ENCODE data around the gene FOXO4. TPM values are rescaled to one million over a fixed set of nuclear protein-coding genes. Genes with fewer than 3 reads are reported as not detected.
A peak's percentile ranks its signal among the peaks of the same experiment; 100 is the strongest.
"Not testable (repeated sequence)": the region's sequence is repeated elsewhere in the genome, so short reads cannot be mapped to it uniquely, and the experiment has no call there.

Gene FOXO4, protein sequence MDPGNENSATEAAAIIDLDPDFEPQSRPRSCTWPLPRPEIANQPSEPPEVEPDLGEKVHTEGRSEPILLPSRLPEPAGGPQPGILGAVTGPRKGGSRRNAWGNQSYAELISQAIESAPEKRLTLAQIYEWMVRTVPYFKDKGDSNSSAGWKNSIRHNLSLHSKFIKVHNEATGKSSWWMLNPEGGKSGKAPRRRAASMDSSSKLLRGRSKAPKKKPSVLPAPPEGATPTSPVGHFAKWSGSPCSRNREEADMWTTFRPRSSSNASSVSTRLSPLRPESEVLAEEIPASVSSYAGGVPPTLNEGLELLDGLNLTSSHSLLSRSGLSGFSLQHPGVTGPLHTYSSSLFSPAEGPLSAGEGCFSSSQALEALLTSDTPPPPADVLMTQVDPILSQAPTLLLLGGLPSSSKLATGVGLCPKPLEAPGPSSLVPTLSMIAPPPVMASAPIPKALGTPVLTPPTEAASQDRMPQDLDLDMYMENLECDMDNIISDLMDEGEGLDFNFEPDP
- 10 to 100 TPM; 28.2 to 45.0 (median 35.3) TPM for total RNA-seq

DNA sequence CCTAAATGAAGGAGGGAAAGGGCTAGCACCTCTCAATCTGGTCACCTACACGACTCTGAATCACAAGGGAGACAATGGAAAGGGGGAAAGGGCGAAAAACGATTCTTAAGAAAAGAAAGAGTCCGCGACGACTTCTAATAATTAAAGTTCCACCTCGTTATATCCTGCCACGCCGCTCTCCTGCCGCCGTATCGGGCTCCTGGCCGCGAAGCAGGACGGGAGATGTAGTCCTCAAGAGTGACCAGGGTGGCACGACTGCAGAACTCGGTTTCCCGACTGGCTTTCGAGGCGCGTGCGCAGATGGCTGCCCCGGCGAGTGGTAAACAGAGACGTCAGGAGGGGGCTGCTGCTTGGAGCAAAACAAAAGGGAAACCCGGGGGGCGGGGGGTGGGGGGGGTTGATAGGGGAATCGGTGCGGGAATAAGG lies at the start of gene FOXO4:
Gene FOXO4 (plus strand): TSS at position 297 of the 426 bp plus-strand sequence. CDS start 678 bp downstream, outside the sequence.
- intact Hi-C loops (cut with DNase I), result no loop called here
- H3K36me3 ChIP-seq, result no peaks in the 10 kb centered on the region
- peak; percentile 95 for DNase-seq (ENCODE audit: extremely low spot score)
- WGBS, result 16% methylated on average over 21 of the region's 29 CpGs
- H3K27ac ChIP-seq (replicated peaks in 1 of 4), result peak within 1 kb of the TSS; percentile 75 to 82 (median 78)
- H3K27me3 ChIP-seq, result no peaks in the 10 kb centered on the region
- TF ChIP-seq POLR2A (IDR thresholded peaks at IDR 0.05; ENCODE audit: low read depth) (no peak), POLR2AphosphoS5 (IDR thresholded peaks at IDR 0.05) (peak; percentile 63 to 71)
- H3K4me1 ChIP-seq, result peaks cover 8 to 39% (median 30%) of the 10 kb centered on the region in 4 donors
- H3K9me3 ChIP-seq, result no peaks in the 10 kb centered on the region
- H3K4me3 ChIP-seq, result peak within 1 kb of the TSS; percentile 60 to 70 (median 62)

DNA sequence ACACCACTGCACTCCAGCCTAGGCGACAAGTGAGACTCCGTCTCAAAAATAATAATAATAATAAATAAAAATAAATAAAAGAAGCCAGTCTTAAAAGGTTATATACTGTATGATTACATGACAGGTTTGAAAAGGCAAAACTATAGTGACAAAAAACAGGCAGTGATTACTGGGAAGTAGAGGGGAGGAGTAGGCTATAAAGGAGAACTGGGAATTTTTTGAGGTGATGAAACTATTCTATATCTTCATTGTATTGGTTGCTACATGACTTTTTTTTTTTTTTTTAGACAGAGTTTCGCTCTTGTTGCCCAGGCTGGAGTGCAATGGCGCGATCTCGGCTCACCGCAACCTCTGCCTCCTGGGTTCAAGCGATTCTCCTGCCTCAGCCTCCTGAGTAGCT lies 47.8 kb upstream of the FOXO4 start:
- H3K27me3 ChIP-seq; DNase-seq (ENCODE audit: extremely low spot score); H3K9me3 ChIP-seq; intact Hi-C loops (cut with DNase I); H3K4me3 ChIP-seq; H3K36me3 ChIP-seq; H3K4me1 ChIP-seq; H3K27ac ChIP-seq (replicated peaks in 1 of 4): not testable (repeated sequence)
- 89% methylated on average over 8 of the region's 8 CpGs for WGBS

DNA sequence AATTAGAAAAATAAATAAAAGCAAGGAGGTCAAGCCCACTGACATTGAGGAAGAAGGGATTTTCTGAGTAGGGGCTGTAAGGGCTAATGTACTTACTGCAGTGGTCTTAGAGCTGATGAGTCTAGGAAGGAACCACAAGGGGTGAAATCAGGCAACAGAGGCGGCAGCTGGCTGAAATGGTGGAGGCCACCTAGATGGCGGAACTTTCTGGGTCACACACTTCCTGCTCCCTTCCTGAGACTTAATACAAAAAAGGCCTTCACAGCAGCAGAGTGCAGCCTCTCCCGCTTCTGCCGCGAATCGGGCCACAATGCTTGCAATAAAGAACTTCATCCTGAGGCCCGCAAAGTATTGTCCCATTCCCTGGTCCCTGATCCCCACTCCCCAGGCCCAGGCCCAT lies 42.9 kb upstream of the FOXO4 start:
- no peak overlapping the region for H3K27ac ChIP-seq (replicated peaks in 1 of 4)
- no peaks in the 10 kb centered on the region for H3K9me3 ChIP-seq
- no peak for DNase-seq (ENCODE audit: extremely low spot score)
- H3K4me3 ChIP-seq, result peak overlapping the region in 2 of 4 donors; percentile 3 to 9
- no peaks in the 10 kb centered on the region for H3K4me1 ChIP-seq
- intact Hi-C loops (cut with DNase I), result no loop called here
- TF ChIP-seq EP300 (IDR thresholded peaks at IDR 0.05), result no peak
- TF ChIP-seq, protein P1, sequence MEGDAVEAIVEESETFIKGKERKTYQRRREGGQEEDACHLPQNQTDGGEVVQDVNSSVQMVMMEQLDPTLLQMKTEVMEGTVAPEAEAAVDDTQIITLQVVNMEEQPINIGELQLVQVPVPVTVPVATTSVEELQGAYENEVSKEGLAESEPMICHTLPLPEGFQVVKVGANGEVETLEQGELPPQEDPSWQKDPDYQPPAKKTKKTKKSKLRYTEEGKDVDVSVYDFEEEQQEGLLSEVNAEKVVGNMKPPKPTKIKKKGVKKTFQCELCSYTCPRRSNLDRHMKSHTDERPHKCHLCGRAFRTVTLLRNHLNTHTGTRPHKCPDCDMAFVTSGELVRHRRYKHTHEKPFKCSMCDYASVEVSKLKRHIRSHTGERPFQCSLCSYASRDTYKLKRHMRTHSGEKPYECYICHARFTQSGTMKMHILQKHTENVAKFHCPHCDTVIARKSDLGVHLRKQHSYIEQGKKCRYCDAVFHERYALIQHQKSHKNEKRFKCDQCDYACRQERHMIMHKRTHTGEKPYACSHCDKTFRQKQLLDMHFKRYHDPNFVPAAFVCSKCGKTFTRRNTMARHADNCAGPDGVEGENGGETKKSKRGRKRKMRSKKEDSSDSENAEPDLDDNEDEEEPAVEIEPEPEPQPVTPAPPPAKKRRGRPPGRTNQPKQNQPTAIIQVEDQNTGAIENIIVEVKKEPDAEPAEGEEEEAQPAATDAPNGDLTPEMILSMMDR (IDR thresholded peaks at IDR 0.05), result no peak
- TF ChIP-seq POLR2AphosphoS5 (IDR thresholded peaks at IDR 0.05), result no peak
- TF ChIP-seq POLR2A (IDR thresholded peaks at IDR 0.05; ENCODE audit: low read depth), result no peak
- H3K27me3 ChIP-seq, result no peaks in the 10 kb centered on the region
- 74% methylated on average over 7 of the region's 7 CpGs for WGBS
- H3K36me3 ChIP-seq, result peaks cover 0 to 2% (median 0%) of the 10 kb centered on the region in 4 donors

DNA sequence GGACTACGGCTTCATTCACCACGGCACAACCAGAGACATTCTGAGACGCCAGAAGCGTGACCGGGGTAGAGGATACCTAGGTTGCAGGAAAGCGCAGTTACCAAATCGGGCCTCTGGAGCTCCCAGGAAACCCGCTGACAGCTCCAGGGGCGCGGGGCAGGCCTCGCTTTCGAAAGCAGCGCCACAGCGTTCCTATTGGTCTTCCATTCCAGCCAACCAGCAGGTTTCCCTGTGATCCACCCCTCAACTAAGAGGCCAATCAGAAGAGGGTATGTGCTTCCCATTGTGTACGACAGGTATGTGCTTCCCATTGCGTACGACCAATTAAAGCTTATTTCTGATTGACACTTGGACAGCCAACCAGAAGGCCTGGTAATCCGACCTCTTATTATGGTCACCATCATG lies 42.4 kb upstream of the FOXO4 start:
- no peak overlapping the region for H3K27ac ChIP-seq (replicated peaks in 1 of 4)
- no peaks in the 10 kb centered on the region for H3K27me3 ChIP-seq
- intact Hi-C loops (cut with DNase I), result no loop called here
- WGBS, result 48% methylated on average over 13 of the region's 18 CpGs
- H3K9me3 ChIP-seq, result no peaks in the 10 kb centered on the region
- TF ChIP-seq, protein P1 (IDR thresholded peaks at IDR 0.05), result no peak
- TF ChIP-seq POLR2A (IDR thresholded peaks at IDR 0.05; ENCODE audit: low read depth) (no peak), EP300 (IDR thresholded peaks at IDR 0.05) (no peak), POLR2AphosphoS5 (IDR thresholded peaks at IDR 0.05) (no peak)
- no peaks in the 10 kb centered on the region for H3K4me1 ChIP-seq
- peak overlapping the region in 2 of 4 donors; percentile 3 to 9 for H3K4me3 ChIP-seq
- DNase-seq (ENCODE audit: extremely low spot score), result no peak
- peaks cover 0 to 2% (median under 1%) of the 10 kb centered on the region in 4 donors for H3K36me3 ChIP-seq

DNA sequence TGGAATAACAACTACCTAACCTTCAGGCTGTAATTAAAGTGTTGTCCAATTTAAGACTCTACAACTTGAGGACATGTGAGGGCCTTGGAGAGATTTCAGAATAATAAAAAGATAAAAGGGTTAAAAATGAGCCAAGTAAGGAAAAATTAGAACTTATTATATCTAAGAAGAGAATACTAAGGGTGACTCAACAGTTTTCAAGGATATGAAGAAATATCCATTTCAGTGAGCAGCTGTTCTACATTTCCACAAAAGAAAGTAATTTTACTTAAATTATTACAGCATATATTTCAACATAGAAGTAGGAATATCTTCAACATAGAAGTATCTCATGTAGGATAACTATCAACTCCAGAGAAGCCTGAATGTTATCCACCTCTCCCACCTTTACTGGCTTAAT lies 38.8 kb upstream of the FOXO4 start:
- intact Hi-C loops (cut with DNase I), result no loop called here
- no peak for DNase-seq (ENCODE audit: extremely low spot score)
- Histone ChIP-seq H3K4me3 (no peak overlapping the region), H3K27me3 (no peaks in the 10 kb centered on the region), H3K27ac (replicated peaks in 1 of 4) (no peak overlapping the region), H3K36me3 (peaks cover 3 to 33% (median 27%) of the 10 kb centered on the region in 4 donors), H3K4me1 (no peaks in the 10 kb centered on the region), H3K9me3 (no peaks in the 10 kb centered on the region)
- TF ChIP-seq POLR2A (IDR thresholded peaks at IDR 0.05; ENCODE audit: low read depth), result no peak

DNA sequence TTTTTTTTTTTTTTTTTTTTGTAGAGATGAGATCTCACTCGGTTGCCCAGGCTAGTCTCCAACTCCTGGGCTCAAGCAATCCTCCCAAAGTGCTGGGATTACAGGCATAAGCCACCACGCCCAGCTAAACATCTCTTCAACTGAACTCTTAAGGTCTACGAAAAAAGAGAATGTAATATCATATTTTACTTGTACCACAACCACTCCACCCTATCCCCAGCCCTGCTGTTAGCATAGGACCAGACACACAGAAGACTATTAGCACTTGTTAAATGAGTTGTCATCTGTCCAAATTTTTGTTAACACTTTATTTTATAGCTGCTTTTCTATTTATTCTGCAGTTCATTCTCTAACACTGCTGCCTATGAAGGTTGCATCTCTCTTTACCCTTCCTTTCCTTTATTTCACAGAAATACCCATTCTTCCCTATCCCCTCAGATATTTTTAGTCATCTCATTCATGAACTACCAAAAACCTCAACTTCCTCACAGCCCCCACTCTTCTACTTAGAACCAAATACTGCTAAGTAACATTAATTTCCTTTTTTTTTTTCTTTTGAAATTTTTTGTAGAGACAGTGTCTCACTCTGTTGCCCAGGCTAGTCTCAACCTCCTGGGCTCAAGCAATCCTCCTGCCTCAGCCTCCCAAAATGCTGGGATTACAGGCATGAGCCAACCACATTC lies 37.7 kb upstream of the FOXO4 start:
- no peak for DNase-seq (ENCODE audit: extremely low spot score)
- Histone ChIP-seq H3K36me3 (peaks cover 3 to 42% (median 32%) of the 10 kb centered on the region in 4 donors), H3K4me3 (no peak overlapping the region), H3K4me1 (no peaks in the 10 kb centered on the region), H3K27ac (replicated peaks in 1 of 4) (no peak overlapping the region), H3K9me3 (no peaks in the 10 kb centered on the region), H3K27me3 (no peaks in the 10 kb centered on the region)
- 59% methylated on average over 3 of the region's 3 CpGs for WGBS
- intact Hi-C loops (cut with DNase I), result no loop called here
- no peak for TF ChIP-seq POLR2AphosphoS5 (IDR thresholded peaks at IDR 0.05)
- no peak for TF ChIP-seq POLR2A (IDR thresholded peaks at IDR 0.05; ENCODE audit: low read depth)
- TF ChIP-seq, protein P1 (IDR thresholded peaks at IDR 0.05), result no peak
- TF ChIP-seq EP300 (IDR thresholded peaks at IDR 0.05), result no peak

Measured in esophagus muscularis mucosa (tissue), 4 donors.